ENCODE data around the gene ATG4B.

Gene ATG4B

DNA sequence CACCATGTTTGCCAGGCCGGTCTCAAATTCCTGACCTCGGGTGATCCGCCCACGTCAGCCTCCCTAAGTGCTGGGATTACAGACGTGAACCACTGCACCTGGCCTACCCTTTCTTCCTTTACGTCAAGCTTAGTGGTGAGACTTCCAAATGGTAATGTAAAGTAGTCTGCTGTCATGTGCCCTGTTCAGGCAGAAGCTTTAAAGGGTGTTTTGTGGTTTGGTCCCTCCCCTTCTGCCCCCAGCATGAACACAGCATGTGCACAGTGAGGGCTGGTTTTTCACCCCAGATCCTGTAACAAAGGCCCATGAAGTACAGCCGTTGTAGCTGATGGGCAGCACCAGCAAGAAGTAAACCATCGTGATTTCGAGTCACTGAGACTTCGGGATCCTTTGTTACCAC, 51.8 kb downstream of the ATG4B start:
- TF ChIP-seq MAX (IDR thresholded peaks at IDR 0.05) (no peak), NFIC (IDR thresholded peaks at IDR 0.05) (no peak), CEBPB (IDR thresholded peaks at IDR 0.05) (no peak), CREB1 (IDR thresholded peaks at IDR 0.05; ENCODE audit: low read depth) (no peak), REST (IDR thresholded peaks at IDR 0.05; ENCODE audit: low read depth) (no peak), FOXM1 (IDR thresholded peaks at IDR 0.05; ENCODE audit: borderline replicate concordance, low read depth) (no peak), TCF12 (IDR thresholded peaks at IDR 0.05; ENCODE audit: low read depth) (no peak), RAD21 (IDR thresholded peaks at IDR 0.05; ENCODE audit: low read depth) (no peak), EP300 (IDR thresholded peaks at IDR 0.05; ENCODE audit: borderline replicate concordance) (no peak), YY1 (IDR thresholded peaks at IDR 0.05; ENCODE audit: low read depth) (no peak), TAF1 (IDR thresholded peaks at IDR 0.05; ENCODE audit: low read depth) (no peak), TEAD4 (IDR thresholded peaks at IDR 0.05) (no peak)
- TF ChIP-seq, protein P1, sequence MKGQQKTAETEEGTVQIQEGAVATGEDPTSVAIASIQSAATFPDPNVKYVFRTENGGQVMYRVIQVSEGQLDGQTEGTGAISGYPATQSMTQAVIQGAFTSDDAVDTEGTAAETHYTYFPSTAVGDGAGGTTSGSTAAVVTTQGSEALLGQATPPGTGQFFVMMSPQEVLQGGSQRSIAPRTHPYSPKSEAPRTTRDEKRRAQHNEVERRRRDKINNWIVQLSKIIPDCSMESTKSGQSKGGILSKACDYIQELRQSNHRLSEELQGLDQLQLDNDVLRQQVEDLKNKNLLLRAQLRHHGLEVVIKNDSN (IDR thresholded peaks at IDR 0.05) = no peak

DNA sequence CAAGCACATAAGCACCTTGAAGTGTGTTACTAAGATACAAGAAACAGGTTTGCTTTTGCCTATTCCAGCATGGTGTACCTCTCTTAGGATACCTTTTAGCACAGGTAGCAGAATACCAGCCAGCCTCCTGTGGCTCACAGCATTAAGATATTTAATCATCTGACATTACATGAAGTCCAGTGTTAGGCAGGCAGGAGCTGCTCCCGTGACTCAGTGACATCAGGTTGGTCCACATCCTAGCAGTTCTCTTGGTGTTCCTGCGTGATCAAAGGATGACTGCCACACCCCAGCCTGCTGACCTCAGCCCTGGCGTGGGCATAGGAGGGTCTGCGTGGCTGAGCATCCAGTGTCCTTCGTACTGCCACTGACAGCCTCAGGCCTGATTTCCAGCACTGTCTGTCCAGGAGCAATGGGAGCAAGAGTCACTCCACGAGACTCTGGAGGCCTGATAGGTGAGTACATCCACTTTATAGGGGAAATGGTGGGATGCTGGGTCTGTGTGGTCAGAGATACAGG, 52.8 kb downstream of the ATG4B start:
- TF ChIP-seq TAF1 (IDR thresholded peaks at IDR 0.05; ENCODE audit: low read depth) = no peak

GRCh38 chr2:241692448-241692847, 55.0 kb downstream of the ATG4B start:
- no peak for TF ChIP-seq ZBTB7A (IDR thresholded peaks at IDR 0.05; ENCODE audit: low read depth)
- no peak for TF ChIP-seq RAD21 (IDR thresholded peaks at IDR 0.05; ENCODE audit: low read depth)
- TF ChIP-seq NFIC (IDR thresholded peaks at IDR 0.05) = no peak
- no peak for TF ChIP-seq EGR1 (IDR thresholded peaks at IDR 0.05)
- no peak for TF ChIP-seq EP300 (IDR thresholded peaks at IDR 0.05; ENCODE audit: borderline replicate concordance)
- TF ChIP-seq CREB1 (IDR thresholded peaks at IDR 0.05; ENCODE audit: low read depth) = no peak
- TF ChIP-seq TEAD4 (IDR thresholded peaks at IDR 0.05) = no peak
- no peak for TF ChIP-seq CEBPB (IDR thresholded peaks at IDR 0.05)
- TF ChIP-seq FOXM1 (IDR thresholded peaks at IDR 0.05; ENCODE audit: borderline replicate concordance, low read depth) = no peak
- TF ChIP-seq TAF1 (IDR thresholded peaks at IDR 0.05; ENCODE audit: low read depth) = no peak
- no peak for TF ChIP-seq REST (IDR thresholded peaks at IDR 0.05; ENCODE audit: low read depth)
- TF ChIP-seq YY1 (IDR thresholded peaks at IDR 0.05; ENCODE audit: low read depth) = no peak
- TF ChIP-seq MAX (IDR thresholded peaks at IDR 0.05) = no peak
- no peak for TF ChIP-seq TCF12 (IDR thresholded peaks at IDR 0.05; ENCODE audit: low read depth)
- TF ChIP-seq, protein P1 (IDR thresholded peaks at IDR 0.05) = no peak

DNA sequence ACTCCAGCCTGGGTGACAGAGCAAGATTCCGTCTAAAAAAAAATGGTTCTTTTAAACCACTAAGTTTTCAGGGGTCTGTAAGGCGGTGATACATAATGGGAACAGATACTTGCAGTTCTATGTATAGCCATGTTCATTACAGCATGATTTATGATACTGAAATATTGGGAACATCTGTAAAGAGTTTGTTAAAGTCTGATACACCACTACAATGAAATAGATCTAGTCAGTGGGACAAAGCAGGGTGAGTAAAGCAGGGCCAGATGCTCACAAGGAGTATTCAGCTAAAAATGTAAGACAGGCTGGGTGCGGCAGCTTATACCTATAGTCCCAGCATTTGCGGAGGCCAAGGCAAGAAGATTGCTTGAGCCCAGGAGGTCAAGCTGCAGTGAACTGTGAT, 58.2 kb downstream of the ATG4B start:
- TF ChIP-seq, protein P1 (IDR thresholded peaks at IDR 0.05) = no peak
- no peak for TF ChIP-seq REST (IDR thresholded peaks at IDR 0.05; ENCODE audit: low read depth)
- TF ChIP-seq CREB1 (IDR thresholded peaks at IDR 0.05; ENCODE audit: low read depth) = no peak
- no peak for TF ChIP-seq CEBPB (IDR thresholded peaks at IDR 0.05)
- no peak for TF ChIP-seq EP300 (IDR thresholded peaks at IDR 0.05; ENCODE audit: borderline replicate concordance)
- no peak for TF ChIP-seq FOXM1 (IDR thresholded peaks at IDR 0.05; ENCODE audit: borderline replicate concordance, low read depth)
- TF ChIP-seq TCF12 (IDR thresholded peaks at IDR 0.05; ENCODE audit: low read depth) = no peak
- no peak for TF ChIP-seq EGR1 (IDR thresholded peaks at IDR 0.05)
- TF ChIP-seq RAD21 (IDR thresholded peaks at IDR 0.05; ENCODE audit: low read depth) = no peak
- TF ChIP-seq TAF1 (IDR thresholded peaks at IDR 0.05; ENCODE audit: low read depth) = no peak
- TF ChIP-seq ZBTB7A (IDR thresholded peaks at IDR 0.05; ENCODE audit: low read depth) = no peak
- no peak for TF ChIP-seq MAX (IDR thresholded peaks at IDR 0.05)
- no peak for TF ChIP-seq NFIC (IDR thresholded peaks at IDR 0.05)
- no peak for TF ChIP-seq YY1 (IDR thresholded peaks at IDR 0.05; ENCODE audit: low read depth)
- TF ChIP-seq TEAD4 (IDR thresholded peaks at IDR 0.05) = no peak
